ENCODE results near the gene ETNK2.

DNA sequence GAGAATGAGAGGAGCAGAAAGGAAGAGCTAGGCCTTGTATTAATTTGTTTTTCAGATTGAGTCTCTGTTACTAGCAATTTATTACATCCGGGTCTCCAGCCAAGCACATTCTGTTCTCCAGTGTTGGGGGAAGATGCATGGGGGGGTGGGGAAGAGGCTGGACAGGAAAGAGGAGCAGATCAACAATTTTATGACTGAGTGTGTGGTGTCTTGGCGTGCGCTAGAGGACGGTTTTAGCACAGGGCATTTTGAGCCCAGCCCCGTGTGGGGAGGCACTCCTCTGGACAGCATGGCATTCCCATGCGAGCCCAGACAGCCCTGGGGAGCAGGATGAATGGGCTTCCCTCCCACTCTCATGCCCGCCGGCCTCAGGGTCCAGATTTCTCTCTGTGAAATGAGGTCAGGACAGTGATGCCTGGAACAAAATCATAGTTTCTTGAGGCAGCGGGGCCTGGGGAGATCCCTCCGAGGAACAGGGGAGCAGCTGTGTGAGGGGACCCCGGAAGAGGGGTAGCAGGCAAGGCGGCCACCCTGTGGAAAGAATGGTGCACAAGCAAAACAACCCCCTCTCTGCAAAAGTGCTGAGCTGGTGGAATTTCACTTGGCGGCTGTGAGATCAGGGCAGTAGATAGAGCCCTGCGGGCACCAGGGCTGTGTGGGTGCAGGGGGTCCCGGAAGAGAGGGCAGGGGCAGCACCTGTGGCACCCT is 62.6 kb downstream of the ETNK2 start:
- no peak for TF ChIP-seq EZH2 (IDR thresholded peaks at IDR 0.05; ENCODE audit: insufficient read depth, poor library complexity, severe bottlenecking)
- no peak for TF ChIP-seq EZH2phosphoT487 (IDR thresholded peaks at IDR 0.05; ENCODE audit: insufficient read depth, low read depth)
